Adrenal gland (tissue), 12 donors: ENCODE results near the gene SYT8. TPM values are rescaled to one million over a fixed set of nuclear protein-coding genes. Genes with fewer than 3 reads are reported as not detected.

Source experiments
- DNase-seq, 7 donors: peaks; one replicate each; pipeline ENCODE4 v3.0.0-alpha.2; 2019 to 2020
- H3K27ac ChIP-seq, 5 donors: fragments of 200-600 bp; sonication (generic) in 4 of 5; 1 replicate in 3 of 5; 2 replicates in 2 of 5; pipeline versions ENCODE4 v1.5.1 to v1.8.0; 2016 to 2020; ENCODE audit warnings: mild to moderate bottlenecking in 1 of 5
- H3K27me3 ChIP-seq: fragments of 200-600 bp; 2 replicates; pipeline ENCODE4 v1.8.0; 2021
- H3K36me3 ChIP-seq, 2 donors: fragments of 200-600 bp; replicated peaks in 1 of 2; 1 replicate in 1 of 2; 2 replicates in 1 of 2; pipeline versions ENCODE4 v1.5.1 to v1.8.0; 2018 to 2022
- H3K4me1 ChIP-seq, 2 donors: fragments of 200-600 bp; replicated peaks in 1 of 2; 1 replicate in 1 of 2; 2 replicates in 1 of 2; pipeline versions ENCODE4 v1.5.1 to v1.8.0; 2018 to 2021
- H3K4me3 ChIP-seq, 4 donors: fragments of 200-600 bp; sonication (generic) in 3 of 4; one replicate each; pipeline ENCODE4 v1.5.1; 2016 to 2018
- H3K9me3 ChIP-seq, 3 donors: fragments of 200-600 bp; sonication (generic) in 1 of 3; replicated peaks in 1 of 3; 1 replicate in 2 of 3; 2 replicates in 1 of 3; pipeline versions ENCODE4 v1.5.1 to v1.8.0; 2016 to 2021
- CTCF ChIP-seq, 6 experiments: fragments of 450-650 bp in 4 of 6; fragments of 200-600 bp in 2 of 6; sonication (generic) in 1 of 6; IDR thresholded peaks; 1 replicate in 5 of 6; 2 replicates in 1 of 6; pipeline versions ENCODE4 v1.5.1 to v1.8.0; 2016 to 2021; ENCODE audit warnings: antibody characterized with exemption in 6 of 6, mild to moderate bottlenecking in 2 of 6, moderate library complexity in 1 of 6
- POLR2A ChIP-seq, 2 donors: fragments of 450-650 bp; IDR thresholded peaks; one replicate each; pipeline ENCODE4 v1.6.1; 2017; ENCODE audit warnings: antibody characterized with exemption in 2 of 2, mild to moderate bottlenecking in 2 of 2, moderate library complexity in 1 of 2
- WGBS, 4 donors: extraction: QIAGEN DNeasy Blood & Tissue Kit in 2 of 4; methylation state at CpG; one replicate each; pipeline versions ENCODE4 v1.1.5 to v1.1.7; 2013 to 2017; 5-methylcytosine and 5-hydroxymethylcytosine counted together
- intact Hi-C, 2 donors: fragments of 100-400 bp; cut with DNase I; formaldehyde crosslinking; loops; one replicate each; pipeline versions ENCODE4 v1.14.1 to v1.15.0; 2022 to 2023
- polyA plus RNA-seq, 3 donors: library from polyadenylated mRNA; stranded (reverse); fragments of 200-250 nt in 2 of 3; fragments of 350-450 nt in 1 of 3; fragmentation: Illumina TruSeq in 1 of 3; extraction: RNeasy Lipid Tissue Mini Kit (QIAGEN cat#74804) in 1 of 3; gene quantifications; one replicate each; pipeline ENCODE4 v1.2.3, GENCODE V29; 2013 to 2014
- total RNA-seq, 9 donors: library from RNA; depleted of rRNA in 4 of 9; stranded (reverse); fragments of >200 nt in 4 of 9; fragments of 120-200 nt in 1 of 9; fragmentation: NEBNext Ultra II Directional in 1 of 9; extraction: Animal tissue kit (Norgen Biotek cat#: 25700) in 1 of 9; gene quantifications; one replicate each; pipeline versions ENCODE4 v1.1.0 to v1.2.4, GENCODE V29; 2013 to 2023
- donor health status: healthy with polysubstance abuse.
- donor health status: Bipolar disorder and iron deficiency.
- donor health status: DM: yes; HTN: yes; CAD: no.
- donor health status: DM: no; HTN: no; CAD: no.
- donor health status: DM: no; HTN: no; CAD: no.
- donor health status: DM: yes; HTN: yes; CAD: no.

SYT8 gene
- total and polyA plus RNA-seq, 12 donors, result 0.44 to 3.1 (median 0.91) TPM; not detected in 7

DNA sequence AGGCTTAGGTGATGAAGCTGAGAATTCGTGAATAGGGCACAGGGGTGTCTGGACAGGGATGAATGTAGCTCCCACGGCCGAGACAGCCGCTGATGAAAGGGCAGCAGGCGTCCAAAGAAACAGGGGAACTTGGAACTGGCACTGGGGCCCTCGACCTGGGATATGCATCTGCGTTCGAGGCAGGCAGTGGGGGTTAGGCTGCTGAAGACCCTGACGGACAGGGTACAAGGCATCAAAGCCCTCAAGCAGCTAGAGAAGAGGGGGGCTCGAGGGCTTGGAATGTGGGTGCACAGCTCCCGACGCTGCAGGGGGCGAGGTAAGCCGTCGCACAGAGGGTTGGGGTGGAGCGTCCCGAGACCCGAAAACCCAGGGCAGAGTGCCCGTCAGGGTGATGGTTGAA is 6.9 kb upstream of the SYT8 start:
- intact Hi-C loops, result no loop called here
- Histone ChIP-seq H3K36me3 (no peaks in the 10 kb centered on the region), H3K27ac (no peak overlapping the region), H3K9me3 (no peaks in the 10 kb centered on the region), H3K4me3 (no peak overlapping the region), H3K4me1 (peaks cover 6 to 8% of the 10 kb centered on the region in 2 donors), H3K27me3 (peaks cover 4% of the 10 kb centered on the region)
- WGBS, 4 donors, result 83 to 84% (median 84%) methylated on average over 18 to 19 of the region's 19 CpGs
- DNase-seq, result no peak
- TF ChIP-seq CTCF (IDR thresholded peaks at IDR 0.05) (no peak), POLR2A (IDR thresholded peaks at IDR 0.05) (no peak)

GRCh38 chr11:1828542-1828941 is 6.2 kb upstream of the SYT8 start:
- no peaks in the 10 kb centered on the region for H3K36me3 ChIP-seq
- H3K27me3 ChIP-seq, result peaks cover 4% of the 10 kb centered on the region
- no peak overlapping the region for H3K27ac ChIP-seq
- H3K9me3 ChIP-seq, result no peaks in the 10 kb centered on the region
- TF ChIP-seq CTCF (IDR thresholded peaks at IDR 0.05), result no peak
- no peak for TF ChIP-seq POLR2A (IDR thresholded peaks at IDR 0.05)
- no peak for DNase-seq
- H3K4me3 ChIP-seq, result no peak overlapping the region
- H3K4me1 ChIP-seq, result peaks cover 6 to 8% of the 10 kb centered on the region in 2 donors
- intact Hi-C loops, result no loop called here
- WGBS, 4 donors, result 73 to 86% (median 85%) methylated on average over 9 to 12 of the region's 12 CpGs

DNA sequence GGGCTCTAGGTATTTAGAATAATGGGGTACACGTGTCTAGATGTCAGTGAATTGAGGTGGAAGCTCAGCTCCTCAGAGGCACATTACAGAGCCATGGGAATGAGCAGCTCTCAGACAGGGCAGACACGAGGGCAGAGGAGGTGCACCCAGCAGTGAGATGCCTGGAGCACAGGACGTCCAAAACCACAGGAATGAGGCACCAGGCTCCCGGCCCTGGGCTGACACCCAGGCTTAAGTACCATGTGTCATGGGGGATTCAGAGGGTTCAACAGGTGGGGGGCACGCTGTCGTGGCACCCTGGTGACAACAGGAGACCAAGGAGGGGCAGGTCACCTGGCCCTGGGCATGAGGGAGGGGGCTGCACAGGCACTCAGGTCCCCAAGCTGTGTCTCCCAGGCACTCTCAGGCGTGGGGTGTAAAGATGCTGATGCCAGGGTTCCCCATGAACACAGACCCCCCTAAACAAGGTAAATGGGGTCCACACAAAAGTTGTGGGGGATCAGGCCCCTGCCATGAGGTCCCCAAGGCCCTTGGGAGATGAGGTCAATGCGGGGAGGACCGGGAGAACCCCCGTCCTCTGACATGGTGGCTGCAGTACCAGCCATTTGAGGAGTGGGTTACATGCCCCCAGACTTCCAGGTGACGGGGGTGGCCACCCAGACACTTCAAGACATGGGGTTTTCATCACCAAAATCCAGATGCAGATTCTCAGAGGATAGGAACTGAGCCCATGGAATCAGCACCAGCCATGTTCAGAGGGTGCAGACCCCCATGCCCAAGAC is 5.6 kb upstream of the SYT8 start:
- Histone ChIP-seq H3K36me3 (no peaks in the 10 kb centered on the region), H3K4me3 (no peak overlapping the region), H3K9me3 (no peaks in the 10 kb centered on the region), H3K27me3 (peaks cover 4% of the 10 kb centered on the region), H3K4me1 (peaks cover 6 to 8% of the 10 kb centered on the region in 2 donors), H3K27ac (no peak overlapping the region)
- TF ChIP-seq CTCF (IDR thresholded peaks at IDR 0.05) (no peak), POLR2A (IDR thresholded peaks at IDR 0.05) (no peak)
- WGBS, 4 donors, result 70 to 82% (median 74%) methylated on average over 5 to 11 of the region's 11 CpGs
- peak in 1 of 7 donors; percentile 18 for DNase-seq
- intact Hi-C loops, result no loop called here

DNA sequence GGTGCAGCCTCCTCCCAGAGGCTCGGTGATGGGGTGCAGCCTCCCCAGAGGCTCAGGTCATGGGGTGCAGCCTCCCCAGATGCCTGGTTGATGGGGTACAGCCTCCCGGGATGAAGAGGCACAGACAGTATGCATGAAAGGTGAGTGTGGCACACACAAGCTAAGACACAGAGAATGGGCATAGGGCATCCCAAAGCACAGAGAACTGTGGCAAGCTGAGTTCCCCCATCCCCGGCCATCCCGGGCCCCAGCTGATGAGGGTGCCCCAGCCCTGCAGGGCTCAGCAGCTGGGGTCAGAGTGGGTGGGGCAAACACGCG is 4.8 kb upstream of the SYT8 start:
- H3K9me3 ChIP-seq, result no peaks in the 10 kb centered on the region
- no peak overlapping the region for H3K27ac ChIP-seq
- H3K27me3 ChIP-seq, result peaks cover 4% of the 10 kb centered on the region
- no peak for DNase-seq
- 56 to 72% (median 70%) methylated on average over 2 to 6 of the region's 6 CpGs for WGBS, 4 donors
- no peaks in the 10 kb centered on the region for H3K36me3 ChIP-seq
- no peak overlapping the region for H3K4me3 ChIP-seq
- H3K4me1 ChIP-seq, result peaks cover 6 to 8% of the 10 kb centered on the region in 2 donors
- intact Hi-C loops, result loop anchor here (5.0 kb wide), 2 partner anchors 78 to 178 kb away; partner anchors contain the start of gene IFITM10 (in 1 of the 2)
- TF ChIP-seq CTCF (IDR thresholded peaks at IDR 0.05), result no peak
- TF ChIP-seq POLR2A (IDR thresholded peaks at IDR 0.05), result no peak
